ENCODE results near the gene ROBO2.
"Not testable (repeated sequence)": the region's sequence is repeated elsewhere in the genome, so short reads cannot be mapped to it uniquely, and the experiment has no call there.

The ROBO2 gene

DNA sequence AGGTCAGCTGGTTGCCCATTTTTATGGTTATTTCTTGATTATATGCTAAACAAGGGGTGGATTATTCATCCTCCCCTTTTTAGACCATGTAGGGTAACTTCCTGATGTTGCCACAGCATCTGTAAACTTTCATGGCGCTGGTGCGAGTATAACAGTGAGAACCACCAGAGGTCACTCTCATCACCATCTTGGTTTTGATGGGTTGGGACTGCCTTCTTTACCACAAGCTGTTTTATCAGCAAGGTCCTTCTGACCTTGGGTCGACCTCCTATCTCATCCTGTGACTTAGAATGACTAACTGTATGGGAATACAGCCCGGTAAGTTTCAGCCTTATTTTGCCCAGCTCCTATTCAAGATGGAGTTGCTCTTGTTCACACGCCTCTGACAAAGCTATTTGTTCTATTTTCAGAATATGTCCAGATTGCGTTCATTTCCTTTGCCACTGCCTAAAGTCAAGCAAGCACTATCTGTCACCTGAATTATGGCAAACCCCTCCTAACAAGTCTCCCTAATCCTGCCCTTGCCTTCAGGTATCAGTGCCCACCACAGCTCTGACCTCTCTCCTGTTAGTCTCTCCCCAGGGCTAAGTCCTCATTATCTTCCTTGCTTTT lies 308.5 kb downstream of the ROBO2 start:
- no peak for DNase-seq

- no peak for DNase-seq
Measured at GRCh38 chr3:77354958-77355357, 315.1 kb downstream of the ROBO2 start.

GRCh38 chr3:77362936-77363335 lies 323.0 kb downstream of the ROBO2 start:
- DNase-seq = no peak

GRCh38 chr3:77365152-77365551 lies 325.3 kb downstream of the ROBO2 start:
- DNase-seq = no peak

GRCh38 chr3:77370413-77370812 lies 330.5 kb downstream of the ROBO2 start:
- DNase-seq = peak; percentile 48

- no peak for DNase-seq
Measured at GRCh38 chr3:77372018-77372417, 332.1 kb downstream of the ROBO2 start.

DNA sequence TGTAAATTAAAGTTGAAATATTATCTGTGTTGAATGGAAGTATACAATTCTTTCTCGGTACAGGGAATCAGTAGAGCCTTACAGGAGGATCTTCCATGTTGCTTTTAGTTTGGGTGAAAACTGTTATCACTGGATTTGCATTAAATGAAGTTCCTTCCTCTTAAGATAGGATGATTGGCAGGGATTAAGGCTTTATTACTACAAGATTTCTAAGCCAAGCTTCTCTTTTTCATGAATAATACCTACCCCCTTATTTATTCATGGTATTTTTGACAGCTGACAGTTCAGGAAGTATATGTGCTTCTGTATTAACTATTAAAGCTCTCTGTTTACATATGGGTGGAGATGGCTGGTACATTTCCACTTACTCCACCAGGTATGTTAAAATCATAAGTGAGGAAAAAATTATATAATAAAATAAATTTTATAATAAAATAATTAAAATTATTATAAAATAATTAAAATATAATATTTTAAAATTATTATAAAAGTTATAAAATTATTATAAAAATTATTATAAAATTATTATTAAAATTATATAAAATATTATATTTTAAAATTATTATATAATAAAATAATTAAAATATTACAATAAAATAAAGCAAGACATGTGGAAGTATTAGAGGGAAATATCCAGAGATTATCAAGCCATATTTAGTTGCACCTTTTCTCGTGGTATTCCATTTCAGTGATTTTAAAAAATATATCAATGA lies 332.9 kb downstream of the ROBO2 start:
- no peak for DNase-seq

GRCh38 chr3:77373619-77374018 lies 333.7 kb downstream of the ROBO2 start:
- no peak for DNase-seq

DNA sequence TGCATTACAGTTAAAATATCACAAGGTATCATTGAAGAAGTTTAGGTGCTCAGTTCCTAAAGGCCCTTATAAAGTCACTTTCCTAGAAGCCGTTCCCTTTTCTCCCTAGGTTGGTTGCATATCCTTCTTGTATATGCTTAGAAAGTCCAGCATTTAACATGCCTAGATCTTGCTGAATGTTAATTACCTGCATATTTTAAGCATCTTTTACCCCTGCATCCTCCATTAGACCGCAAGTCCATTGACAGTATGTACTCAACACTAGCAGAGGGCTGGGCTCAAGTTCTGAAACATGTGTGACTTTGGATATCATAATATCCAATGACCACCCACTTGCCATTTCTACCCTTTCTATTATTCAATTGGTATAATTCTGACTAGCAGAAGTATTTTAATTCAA lies 336.6 kb downstream of the ROBO2 start:
- no peak for DNase-seq

DNA sequence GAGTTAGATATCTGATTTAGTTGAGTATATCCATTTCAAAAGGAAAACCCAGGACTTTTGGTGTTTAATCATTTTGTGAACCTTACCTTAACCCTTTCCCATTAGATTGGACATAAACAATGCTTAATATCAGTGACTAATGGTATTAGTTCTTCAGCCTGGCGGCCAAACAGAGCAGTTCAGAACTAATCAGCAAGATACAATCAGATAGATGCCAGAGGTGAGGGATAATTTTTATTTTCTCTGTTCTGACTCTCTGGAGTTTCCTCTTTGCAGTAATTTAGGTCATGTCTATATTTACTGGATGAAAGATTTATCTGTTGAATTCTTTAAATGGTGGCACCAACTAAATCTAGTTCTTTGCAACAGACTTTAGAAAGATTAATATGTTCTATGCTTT lies 337.8 kb downstream of the ROBO2 start:
- no peak for DNase-seq

GRCh38 chr3:77380136-77380535 lies 340.2 kb downstream of the ROBO2 start:
- no peak for DNase-seq

DNA sequence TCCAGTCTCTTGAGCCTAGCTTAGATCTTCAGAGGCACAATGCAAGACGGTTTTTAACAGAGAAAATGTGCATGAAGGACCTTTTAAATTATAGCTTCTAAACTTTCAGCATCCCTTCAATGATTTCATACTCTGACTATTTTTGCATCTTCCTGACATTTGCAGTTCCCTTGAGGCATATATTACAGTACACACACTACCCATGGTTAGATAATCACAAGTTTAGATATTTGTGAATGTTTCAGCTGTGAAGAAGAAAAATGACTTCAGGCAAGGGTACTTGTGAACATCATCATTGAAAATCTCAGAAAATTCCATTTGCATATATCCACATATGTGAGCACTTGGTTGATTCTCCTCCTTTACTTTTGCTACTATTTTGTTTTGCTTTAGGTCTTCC lies 341.5 kb downstream of the ROBO2 start:
- DNase-seq = no peak

DNA sequence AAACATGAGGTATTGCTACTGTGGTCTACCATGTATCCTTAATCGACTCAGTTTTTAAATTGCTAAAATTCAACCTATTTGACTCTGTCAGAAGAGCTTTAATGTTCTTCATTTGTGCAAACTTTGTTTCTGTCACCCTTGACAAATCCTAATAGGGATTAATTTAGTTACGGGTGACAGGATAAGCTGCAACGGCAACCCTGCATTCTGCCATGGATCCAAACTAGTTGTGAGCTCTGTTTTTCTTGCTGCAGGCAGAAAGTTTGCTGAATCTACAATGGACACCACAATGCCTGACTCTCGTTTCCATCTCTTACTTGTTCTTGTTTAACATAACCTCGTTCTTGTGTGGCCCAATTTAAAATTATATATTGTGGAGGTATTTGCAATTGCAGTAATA lies 352.3 kb downstream of the ROBO2 start:
- no peak for DNase-seq

DNA sequence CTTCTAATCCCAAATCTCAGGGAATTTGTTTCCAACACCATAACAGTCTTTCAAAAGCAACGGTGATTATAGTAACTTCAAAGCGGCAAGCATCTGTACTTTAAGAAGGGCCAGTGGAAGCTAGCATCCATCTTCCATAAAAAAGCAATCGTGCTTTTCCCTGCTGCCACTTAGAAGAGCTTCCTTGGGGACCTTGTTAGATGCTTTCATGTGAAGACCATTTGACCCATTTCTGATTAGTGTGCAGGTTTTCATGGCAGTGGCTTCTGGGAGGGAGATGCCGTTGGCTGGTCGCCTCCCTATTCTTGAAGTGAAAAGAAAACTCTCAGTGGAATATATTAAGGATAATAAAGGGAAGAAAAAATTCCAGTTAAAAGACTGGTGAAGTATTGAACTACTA lies 354.1 kb downstream of the ROBO2 start:
- DNase-seq = no peak

DNA sequence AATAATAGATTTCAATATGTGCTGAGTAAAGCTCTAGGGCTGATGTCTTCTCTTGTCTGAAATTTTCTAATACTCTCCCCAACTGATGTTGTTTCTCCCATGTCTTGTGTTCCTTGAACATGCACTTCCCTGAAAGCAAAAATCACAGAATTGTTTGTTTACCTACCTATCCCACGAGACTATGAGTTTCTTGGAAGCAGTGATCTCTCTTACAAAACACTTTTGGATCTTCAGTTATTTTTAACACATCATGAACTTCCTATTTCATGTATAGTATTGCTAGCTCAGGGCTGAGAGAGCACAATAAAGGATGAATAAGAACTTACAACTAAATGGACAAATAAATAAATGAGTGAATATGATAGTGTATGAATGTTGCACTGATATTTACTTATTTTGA lies 365.0 kb downstream of the ROBO2 start:
- DNase-seq = no peak

DNA sequence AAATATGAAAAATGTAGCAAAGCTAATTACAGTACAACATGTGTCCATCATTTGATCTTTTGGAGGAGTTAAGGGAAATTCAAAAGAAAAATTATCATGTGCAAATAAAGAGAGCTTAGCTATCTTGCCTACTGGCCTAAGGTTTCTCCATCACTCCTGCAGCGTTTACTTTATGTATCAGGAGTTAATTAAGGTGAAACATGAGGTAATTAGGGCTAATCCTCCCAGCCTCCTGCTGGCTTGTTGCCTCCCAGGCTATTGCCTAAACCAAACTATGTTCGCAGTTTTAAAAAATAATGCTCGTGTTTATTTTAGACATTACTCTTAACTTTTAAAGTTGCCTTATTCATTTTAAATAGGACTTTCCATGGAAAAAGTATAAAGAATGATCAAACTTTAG lies 367.5 kb downstream of the ROBO2 start:
- DNase-seq = no peak

GRCh38 chr3:77410334-77410733 lies 370.4 kb downstream of the ROBO2 start:
- DNase-seq = not testable (repeated sequence)

DNA sequence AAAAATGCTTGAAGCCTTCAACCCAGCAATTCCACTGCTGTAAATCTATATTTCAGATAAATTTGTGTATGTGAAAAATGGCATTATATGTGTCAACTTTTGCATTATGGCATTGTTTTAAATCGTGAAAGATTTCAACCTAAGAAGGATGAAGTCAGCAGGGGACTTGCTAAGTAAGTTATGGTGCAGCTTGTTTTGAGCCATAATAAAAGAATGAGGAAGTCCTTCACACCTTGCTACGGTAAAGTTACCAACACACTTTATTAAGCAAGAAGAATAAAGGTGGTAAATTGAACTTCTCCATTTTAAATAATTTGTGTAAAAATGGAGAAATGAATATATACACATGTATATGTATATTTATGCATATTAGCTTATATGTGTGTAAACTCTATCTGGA lies 371.4 kb downstream of the ROBO2 start:
- DNase-seq = no peak

- DNase-seq = no peak
Measured at GRCh38 chr3:77412021-77412438, 372.1 kb downstream of the ROBO2 start.

DNA sequence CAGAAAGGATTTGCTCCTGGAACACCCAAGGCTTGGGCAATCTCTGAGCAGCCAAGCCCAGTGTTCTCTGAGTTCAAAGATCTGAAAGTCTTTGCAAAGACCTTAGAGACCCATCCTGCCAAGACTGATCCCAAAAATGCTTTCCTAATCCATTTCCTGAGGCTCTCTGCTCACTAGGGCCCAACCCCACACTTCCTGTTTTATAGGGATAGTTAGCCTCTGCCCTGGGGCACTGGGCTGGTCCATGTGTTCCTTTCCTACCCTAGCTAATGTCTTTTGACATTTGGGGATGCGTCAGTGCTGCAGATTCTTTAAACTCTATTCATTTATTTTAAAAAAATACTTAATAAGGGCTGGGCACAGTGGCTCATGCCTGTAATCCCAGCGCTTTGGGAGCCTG lies 372.7 kb downstream of the ROBO2 start:
- no peak for DNase-seq

DNA sequence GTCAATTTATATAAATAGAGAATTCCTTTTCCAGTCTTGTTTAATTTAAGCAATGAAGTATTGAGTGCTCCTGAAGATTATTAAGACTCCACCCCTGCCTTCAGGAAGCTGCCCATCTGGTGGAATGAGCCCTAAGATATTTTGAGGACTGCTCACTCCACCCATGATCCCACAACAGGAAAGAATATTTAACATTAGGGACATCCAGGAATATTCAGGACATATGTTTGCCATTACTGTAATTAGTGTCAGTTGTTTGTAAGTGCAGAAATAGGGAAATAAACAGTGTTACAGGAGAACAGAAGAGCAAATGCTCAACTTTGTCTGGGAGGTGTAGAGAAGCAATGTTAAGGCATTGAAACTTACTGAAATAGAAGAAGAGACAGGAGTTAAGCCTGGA lies 375.0 kb downstream of the ROBO2 start:
- no peak for DNase-seq

DNA sequence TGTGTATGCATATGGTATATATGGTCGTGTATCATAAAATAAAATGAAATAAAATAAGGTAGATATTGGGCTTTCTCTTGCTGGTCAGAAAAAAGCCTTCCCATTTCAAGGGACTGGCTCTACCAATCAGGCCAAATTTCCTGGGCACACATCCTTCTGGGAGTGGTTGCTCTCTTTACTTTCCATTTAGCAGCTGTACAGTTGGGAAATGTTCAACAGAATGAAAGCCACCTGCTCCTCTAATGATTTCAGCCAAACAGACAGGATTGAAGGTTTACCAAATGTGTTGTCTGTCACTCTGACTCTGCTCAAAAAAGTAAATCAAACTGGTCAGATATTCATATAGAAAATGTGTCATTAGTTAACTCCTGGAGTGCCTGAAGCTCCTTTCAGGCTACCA lies 380.4 kb downstream of the ROBO2 start:
- DNase-seq = no peak

GRCh38 chr3:77421916-77422315 lies 382.0 kb downstream of the ROBO2 start:
- no peak for DNase-seq

GRCh38 chr3:77426531-77426930 lies 386.6 kb downstream of the ROBO2 start:
- no peak for DNase-seq

DNA sequence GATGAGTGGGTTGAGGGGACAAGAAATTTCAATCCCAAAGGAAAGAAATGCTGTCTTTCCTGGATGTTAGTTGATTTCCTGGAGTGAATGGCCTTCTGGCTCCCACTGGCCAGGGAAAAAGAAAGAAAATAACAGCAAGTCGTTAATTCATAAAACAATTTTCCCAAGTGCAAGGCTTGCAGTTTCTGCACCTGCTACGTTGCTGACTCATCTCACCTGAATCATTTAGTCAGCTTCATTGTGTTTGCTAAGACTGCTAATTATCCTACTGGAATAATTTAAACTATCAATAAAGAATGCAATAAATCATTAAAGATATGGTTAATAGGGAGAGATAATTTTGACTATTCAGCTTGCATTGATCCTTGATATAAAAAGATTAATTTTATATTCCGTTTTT lies 387.6 kb downstream of the ROBO2 start:
- no peak for DNase-seq
